Prostate gland (tissue), 2 donors: ENCODE results near the gene PDE6A.

ENCODE experiments used
- POLR2A ChIP-seq: fragments of 450-650 bp; IDR thresholded peaks from one replicate; pipeline ENCODE4 v1.6.1; 2016; ENCODE audit warnings: antibody characterized with exemption, mild to moderate bottlenecking
- TF ChIP-seq, protein P1 (sequence below), 4 experiments: fragments of 200-600 bp in 2 of 4; fragments of 450-650 bp in 2 of 4; sonication (generic) in 2 of 4; IDR thresholded peaks; 1 replicate in 3 of 4; 2 replicates in 1 of 4; pipeline ENCODE4 v1.5.1; 2016 to 2019; ENCODE audit warnings: antibody characterized with exemption in 4 of 4, mild to moderate bottlenecking in 2 of 4, moderate library complexity in 2 of 4

DNA sequence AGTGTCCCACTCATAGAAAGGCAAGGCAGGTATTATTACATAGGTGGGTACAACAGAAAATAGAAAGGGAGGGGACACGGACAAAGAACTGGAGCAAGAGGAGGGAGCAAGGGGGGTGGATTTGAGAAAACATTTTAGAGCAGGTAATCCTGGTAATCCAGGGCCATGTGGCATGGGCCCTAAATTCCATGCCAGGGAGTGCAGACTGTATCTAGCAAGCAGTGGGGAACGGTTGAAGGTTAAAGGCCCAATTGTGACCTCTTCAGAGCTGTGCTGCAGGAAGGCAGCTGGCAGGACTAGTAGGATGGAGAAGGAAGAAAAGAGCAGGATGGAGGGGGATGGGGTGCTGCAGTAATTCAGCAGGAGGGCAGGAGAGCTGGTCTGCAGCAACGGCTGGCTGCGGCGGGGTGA is 75.2 kb downstream of the PDE6A start:
- no peak for TF ChIP-seq POLR2A
- TF ChIP-seq, protein P1, sequence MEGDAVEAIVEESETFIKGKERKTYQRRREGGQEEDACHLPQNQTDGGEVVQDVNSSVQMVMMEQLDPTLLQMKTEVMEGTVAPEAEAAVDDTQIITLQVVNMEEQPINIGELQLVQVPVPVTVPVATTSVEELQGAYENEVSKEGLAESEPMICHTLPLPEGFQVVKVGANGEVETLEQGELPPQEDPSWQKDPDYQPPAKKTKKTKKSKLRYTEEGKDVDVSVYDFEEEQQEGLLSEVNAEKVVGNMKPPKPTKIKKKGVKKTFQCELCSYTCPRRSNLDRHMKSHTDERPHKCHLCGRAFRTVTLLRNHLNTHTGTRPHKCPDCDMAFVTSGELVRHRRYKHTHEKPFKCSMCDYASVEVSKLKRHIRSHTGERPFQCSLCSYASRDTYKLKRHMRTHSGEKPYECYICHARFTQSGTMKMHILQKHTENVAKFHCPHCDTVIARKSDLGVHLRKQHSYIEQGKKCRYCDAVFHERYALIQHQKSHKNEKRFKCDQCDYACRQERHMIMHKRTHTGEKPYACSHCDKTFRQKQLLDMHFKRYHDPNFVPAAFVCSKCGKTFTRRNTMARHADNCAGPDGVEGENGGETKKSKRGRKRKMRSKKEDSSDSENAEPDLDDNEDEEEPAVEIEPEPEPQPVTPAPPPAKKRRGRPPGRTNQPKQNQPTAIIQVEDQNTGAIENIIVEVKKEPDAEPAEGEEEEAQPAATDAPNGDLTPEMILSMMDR (IDR thresholded peaks at IDR 0.05), result no peak
